ENCODE results near the gene PLXDC1. TPM values are rescaled to one million over a fixed set of nuclear protein-coding genes. Genes with fewer than 3 reads are reported as not detected.

The PLXDC1 gene
- total RNA-seq, 1 experiment from 2014 or later, result 2.0 TPM

DNA sequence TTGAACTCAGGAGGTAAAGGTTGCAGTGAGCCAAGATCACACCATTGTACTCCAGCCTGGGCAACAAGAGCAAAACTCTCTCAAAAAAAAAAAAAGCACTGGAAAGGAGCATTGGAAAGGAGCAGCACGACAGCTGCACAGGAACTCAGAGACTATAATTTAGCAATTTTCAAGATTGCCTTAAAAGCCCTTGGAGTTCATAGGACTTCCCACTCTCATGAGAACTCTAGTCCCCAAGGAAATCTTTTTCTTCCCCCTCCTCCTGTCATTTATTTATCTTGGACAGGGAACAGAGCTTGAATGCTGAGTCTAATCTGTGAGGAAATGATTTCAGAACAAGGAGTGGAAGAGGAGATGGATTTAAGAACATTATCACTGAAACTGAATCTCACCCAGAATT lies 69.0 kb downstream of the PLXDC1 start:
- H3K9me3 ChIP-seq (ENCODE audit: control insufficient read depth, low read depth, low read length), result no peaks in the 10 kb centered on the region
- H2BK12ac ChIP-seq (ENCODE audit: insufficient read length, low read depth, low read length), result no peak overlapping the region
- H3K56ac ChIP-seq (ENCODE audit: insufficient read length, low read depth, low read length), result no peak overlapping the region
- H2AK5ac ChIP-seq (ENCODE audit: insufficient read length, low read length), result no peak overlapping the region
- TF ChIP-seq, protein P1, sequence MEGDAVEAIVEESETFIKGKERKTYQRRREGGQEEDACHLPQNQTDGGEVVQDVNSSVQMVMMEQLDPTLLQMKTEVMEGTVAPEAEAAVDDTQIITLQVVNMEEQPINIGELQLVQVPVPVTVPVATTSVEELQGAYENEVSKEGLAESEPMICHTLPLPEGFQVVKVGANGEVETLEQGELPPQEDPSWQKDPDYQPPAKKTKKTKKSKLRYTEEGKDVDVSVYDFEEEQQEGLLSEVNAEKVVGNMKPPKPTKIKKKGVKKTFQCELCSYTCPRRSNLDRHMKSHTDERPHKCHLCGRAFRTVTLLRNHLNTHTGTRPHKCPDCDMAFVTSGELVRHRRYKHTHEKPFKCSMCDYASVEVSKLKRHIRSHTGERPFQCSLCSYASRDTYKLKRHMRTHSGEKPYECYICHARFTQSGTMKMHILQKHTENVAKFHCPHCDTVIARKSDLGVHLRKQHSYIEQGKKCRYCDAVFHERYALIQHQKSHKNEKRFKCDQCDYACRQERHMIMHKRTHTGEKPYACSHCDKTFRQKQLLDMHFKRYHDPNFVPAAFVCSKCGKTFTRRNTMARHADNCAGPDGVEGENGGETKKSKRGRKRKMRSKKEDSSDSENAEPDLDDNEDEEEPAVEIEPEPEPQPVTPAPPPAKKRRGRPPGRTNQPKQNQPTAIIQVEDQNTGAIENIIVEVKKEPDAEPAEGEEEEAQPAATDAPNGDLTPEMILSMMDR (conservative IDR thresholded peaks at IDR 0.05), result no peak
- no peak overlapping the region for H4K8ac ChIP-seq (replicated peaks; ENCODE audit: insufficient read length, low read depth, low read length)
- H3K9ac ChIP-seq (ENCODE audit: extremely low read depth, insufficient read length, low read length), result no peak overlapping the region
- H4K20me1 ChIP-seq (ENCODE audit: control insufficient read depth, insufficient read depth, insufficient read length), result no peaks in the 10 kb centered on the region
- H3K4ac ChIP-seq (ENCODE audit: low read depth, low read length), result no peak overlapping the region
- no peak overlapping the region for H3T11ph ChIP-seq (ENCODE audit: low read length)
- no peak overlapping the region for H2AFZ ChIP-seq (ENCODE audit: low read length)
- H3K4me2 ChIP-seq (ENCODE audit: insufficient read depth, insufficient read length, low read length), result no peak overlapping the region
- H3K4me1 ChIP-seq (ENCODE audit: insufficient read depth, low read length), result no peaks in the 10 kb centered on the region
- no peaks in the 10 kb centered on the region for H3K27me3 ChIP-seq (ENCODE audit: insufficient read depth, low read length)
- no peak overlapping the region for H3K23ac ChIP-seq (ENCODE audit: insufficient read length, low read depth, low read length)
- no peak overlapping the region for H3K27ac ChIP-seq (ENCODE audit: insufficient read length, low read depth, low read length)
- H3K79me2 ChIP-seq (ENCODE audit: insufficient read depth, low read length), result no peaks in the 10 kb centered on the region
- Mint-ChIP-seq H3K4me1 (peaks cover 17 to 24% of the 10 kb centered on the region in 2 experiments), H3K27me3 (ENCODE audit: low read depth) (peaks cover 4% of the 10 kb centered on the region; the same call in 1 of the 2 replicates), H3K27ac (peak overlapping the region in 1 of 3 experiments; percentile 68; a peak in 2 of 7 replicates), H3K9me3 (no peaks in the 10 kb centered on the region), H3K4me3 (no peak overlapping the region), H3K36me3 (ENCODE audit: insufficient read depth in 1 of 3, low read depth in 3 of 3) (no peaks in the 10 kb centered on the region)
- H2BK120ac ChIP-seq (ENCODE audit: low read depth, low read length, poor library complexity, severe bottlenecking), result no peak overlapping the region
- DNase-seq, result no peak
- H3K14ac ChIP-seq (ENCODE audit: insufficient read depth, low read length), result no peak overlapping the region
- no peaks in the 10 kb centered on the region for H3K23me2 ChIP-seq (ENCODE audit: insufficient read length, low read depth, low read length, poor library complexity, severe bottlenecking)
- no peak overlapping the region for H4K91ac ChIP-seq (ENCODE audit: insufficient read length, low read depth, low read length)
- H3K79me1 ChIP-seq (ENCODE audit: insufficient read depth, low read depth, low read length, poor library complexity, severe bottlenecking), result no peaks in the 10 kb centered on the region
- H2BK5ac ChIP-seq (ENCODE audit: insufficient read length, low read length), result no peak overlapping the region
- H2BK15ac ChIP-seq (ENCODE audit: low read depth, low read length), result no peak overlapping the region
- no CpG with 5 or more reads among the region's 1 CpG for WGBS (ENCODE audit: extremely low coverage, insufficient read length, low lambda C conversion rate)
- no peak overlapping the region for H4K5ac ChIP-seq (ENCODE audit: insufficient read length, low read depth, low read length)
- no peak overlapping the region for H3K18ac ChIP-seq (ENCODE audit: insufficient read length, low read depth, low read length)
- no peak overlapping the region for H2BK20ac ChIP-seq (ENCODE audit: low read depth, low read length, poor library complexity, severe bottlenecking)
